ENCODE measurements around the gene ACOT7. TPM values are rescaled to one million over a fixed set of nuclear protein-coding genes. Genes with fewer than 3 reads are reported as not detected.
A peak's percentile ranks its signal among the peaks of the same experiment; 100 is the strongest.
"Not testable (repeated sequence)": the region's sequence is repeated elsewhere in the genome, so short reads cannot be mapped to it uniquely, and the experiment has no call there.

Gene ACOT7
- total RNA-seq, 4 donors from 2014 or later: 18.6 to 29.4 (median 23.2) TPM

- not testable (repeated sequence) for H3K36me3 ChIP-seq
- 39 to 50% methylated on average over 20 of the region's 20 CpGs for WGBS, 2 donors
- DNase-seq (ENCODE audit: low spot score in 2 of 2): peak in 1 of 2 donors; percentile 48
Measured at GRCh38 chr1:6363085-6363884, 30.3 kb downstream of the ACOT7 start.

GRCh38 chr1:6361124-6361775 lies 32.3 kb downstream of the ACOT7 start:
- H3K27me3 ChIP-seq: no peaks in the 10 kb centered on the region
- no peak for TF ChIP-seq POLR2A (IDR thresholded peaks at IDR 0.05)
- TF ChIP-seq CTCF (IDR thresholded peaks at IDR 0.05): no peak
- no peak for TF ChIP-seq EP300 (IDR thresholded peaks at IDR 0.05)
- H3K4me3 ChIP-seq: no peak overlapping the region
- no peaks in the 10 kb centered on the region for H3K36me3 ChIP-seq
- peaks cover 3 to 40% (median 16%) of the 10 kb centered on the region in 4 donors for H3K4me1 ChIP-seq
- DNase-seq (ENCODE audit: low spot score in 2 of 2): no peak
- peak overlapping the region in 2 of 4 donors; percentile 31 to 87 for H3K27ac ChIP-seq
- 88% methylated on average over 13 of the region's 13 CpGs for WGBS, 2 donors
- H3K9me3 ChIP-seq: no peaks in the 10 kb centered on the region

More at GRCh38 chr1:6363085-6363884, 30.3 kb downstream of the ACOT7 start:
- H3K27ac ChIP-seq, H3K9me3 ChIP-seq, H3K4me3 ChIP-seq, H3K27me3 ChIP-seq: not testable (repeated sequence)
- peaks cover 3 to 31% (median 15%) of the 10 kb centered on the region in 4 donors for H3K4me1 ChIP-seq
- TF ChIP-seq CTCF (IDR thresholded peaks at IDR 0.05): peak; percentile 67 to 86 (median 78)

GRCh38 chr1:6360517-6361070 lies 33.0 kb downstream of the ACOT7 start:
- DNase-seq (ENCODE audit: low spot score in 2 of 2): no peak
- WGBS, 2 donors: 71 to 82% methylated on average over 9 of the region's 9 CpGs
- H3K27me3 ChIP-seq: no peaks in the 10 kb centered on the region
- no peak overlapping the region for H3K4me3 ChIP-seq
- no peak for TF ChIP-seq EP300 (IDR thresholded peaks at IDR 0.05)
- no peak for TF ChIP-seq POLR2A (IDR thresholded peaks at IDR 0.05)
- no peak for TF ChIP-seq CTCF (IDR thresholded peaks at IDR 0.05)
- peak overlapping the region in 3 of 4 donors; percentile 80 to 87 (median 87) for H3K27ac ChIP-seq
- H3K4me1 ChIP-seq: peaks cover 3 to 40% (median 16%) of the 10 kb centered on the region in 4 donors
- no peaks in the 10 kb centered on the region for H3K9me3 ChIP-seq
- H3K36me3 ChIP-seq: no peaks in the 10 kb centered on the region

- no peaks in the 10 kb centered on the region for H3K27me3 ChIP-seq
- TF ChIP-seq EP300 (IDR thresholded peaks at IDR 0.05): no peak
- WGBS, 2 donors: 77 to 79% methylated on average over 9 of the region's 9 CpGs
Measured at GRCh38 chr1:6360117-6360496, 33.5 kb downstream of the ACOT7 start.

GRCh38 chr1:6359216-6360116 lies 34.1 kb downstream of the ACOT7 start:
- H3K36me3 ChIP-seq: no peaks in the 10 kb centered on the region
- H3K9me3 ChIP-seq: no peaks in the 10 kb centered on the region
- peak overlapping the region in 1 of 4 donors; percentile 1 for H3K4me3 ChIP-seq
- DNase-seq (ENCODE audit: low spot score in 2 of 2): peak in 1 of 2 donors; percentile 28
- TF ChIP-seq EP300 (IDR thresholded peaks at IDR 0.05) (peak in 1 of 2 donors; percentile 29), POLR2A (IDR thresholded peaks at IDR 0.05) (no peak)
- H3K27ac ChIP-seq: peak overlapping the region; percentile 65 to 87 (median 84)
- peaks cover 3 to 41% (median 16%) of the 10 kb centered on the region in 4 donors for H3K4me1 ChIP-seq
- no peaks in the 10 kb centered on the region for H3K27me3 ChIP-seq
- 15 to 32% methylated on average over 7 to 13 of the region's 13 CpGs for WGBS, 2 donors

More at GRCh38 chr1:6360117-6360496, 33.5 kb downstream of the ACOT7 start:
- DNase-seq (ENCODE audit: low spot score in 2 of 2): no peak
- Histone ChIP-seq H3K9me3 (no peaks in the 10 kb centered on the region), H3K36me3 (no peaks in the 10 kb centered on the region), H3K4me1 (peaks cover 3 to 40% (median 16%) of the 10 kb centered on the region in 4 donors), H3K27ac (peak overlapping the region; percentile 65 to 87 (median 84)), H3K4me3 (no peak overlapping the region)
